IMR-90 (cell line): ENCODE results near the gene ANTXR2. TPM values are rescaled to one million over a fixed set of nuclear protein-coding genes. Genes with fewer than 3 reads are reported as not detected.

ENCODE experiments used
- ATAC-seq: fragments of 200-7000 bp; cut with Tn5 transposase; 2 replicates; pipeline ENCODE4 v1.9.1; 2020; ENCODE audit warnings: low read depth, mild to moderate bottlenecking, moderate library complexity
- BruUV-seq: library from RNA; stranded (reverse); fragments of 400-500 nt; replicated peaks from 2 replicates; lab custom pipeline; 2021; lab: Mats Ljungman, UMichigan
- CTCF ChIA-PET: fragments of 300-600 bp; formaldehyde crosslinking; extraction: SDS; loops from one replicate; lab custom pipeline; 2021; ENCODE audit warnings: antibody characterized with exemption; lab: Yijun Ruan, JAX
- POLR2A ChIA-PET: fragments of 300-600 bp; sonication (Branson Sonifier 250); formaldehyde crosslinking; loops from one replicate; lab custom pipeline; 2022; ENCODE audit warnings: antibody characterized with exemption; ENCODE audit not compliant: unreplicated experiment; lab: Charles Lee
- DNase-seq: peaks from one replicate; pipeline ENCODE4 v3.0.0; 2013
- H2AFZ ChIP-seq: replicated peaks from 2 replicates; pipeline ENCODE3; 2013; ENCODE audit warnings: low read length, mild to moderate bottlenecking; ENCODE audit not compliant: poor library complexity
- H2AK5ac ChIP-seq: 2 replicates; pipeline ENCODE4 v1.6.1; 2013; ENCODE audit warnings: low read depth, low read length, inconsistent platforms
- H2AK9ac ChIP-seq: replicated peaks from 2 replicates; pipeline ENCODE3; 2013; ENCODE audit warnings: mild to moderate bottlenecking, low read depth, low read length, moderate library complexity; ENCODE audit not compliant: poor library complexity
- H2BK120ac ChIP-seq: 2 replicates; pipeline ENCODE4 v1.6.1; 2013; ENCODE audit warnings: low read depth, low read length, inconsistent platforms
- H2BK15ac ChIP-seq: 3 replicates; pipeline ENCODE4 v1.6.1; 2013; ENCODE audit warnings: low read depth, low read length, inconsistent platforms
- H2BK20ac ChIP-seq: 2 replicates; pipeline ENCODE4 v1.6.1; 2013; ENCODE audit warnings: low read depth, mild to moderate bottlenecking, inconsistent platforms, low read length, moderate library complexity
- H2BK5ac ChIP-seq: 2 replicates; pipeline ENCODE4 v1.6.1; 2013; ENCODE audit warnings: mild to moderate bottlenecking, low read depth, low read length, inconsistent platforms; ENCODE audit not compliant: poor library complexity, severe bottlenecking
- H3K14ac ChIP-seq: replicated peaks from 2 replicates; pipeline ENCODE4 v1.6.1; 2013; ENCODE audit warnings: low read depth, low read length, inconsistent platforms
- H3K18ac ChIP-seq: 2 replicates; pipeline ENCODE4 v1.6.1; 2013; ENCODE audit warnings: low read depth, low read length, control low read depth
- H3K23ac ChIP-seq: 2 replicates; pipeline ENCODE4 v1.6.1; 2013; ENCODE audit warnings: low read depth, low read length, inconsistent platforms
- H3K27ac ChIP-seq: 2 replicates; pipeline ENCODE4 v1.5.1; 2013; ENCODE audit warnings: mild to moderate bottlenecking, control low read depth, low read length; ENCODE audit not compliant: insufficient read depth
- H3K27me3 ChIP-seq: 2 replicates; pipeline ENCODE4 v1.6.1; 2013; ENCODE audit warnings: low read length; ENCODE audit not compliant: control insufficient read depth, insufficient read depth
- H3K36me3 ChIP-seq: 2 replicates; pipeline ENCODE4 v1.6.1; 2013; ENCODE audit warnings: low read length, mixed read lengths; ENCODE audit not compliant: control insufficient read depth, insufficient read depth
- H3K4ac ChIP-seq: 2 replicates; pipeline ENCODE4 v1.6.1; 2013; ENCODE audit warnings: low read depth, low read length, inconsistent platforms
- H3K4me1 ChIP-seq: 2 replicates; pipeline ENCODE4 v1.6.1; 2013; ENCODE audit warnings: low read length, mixed read lengths; ENCODE audit not compliant: control insufficient read depth, insufficient read depth
- H3K4me2 ChIP-seq: 2 replicates; pipeline ENCODE4 v1.6.1; 2013; ENCODE audit warnings: low read depth, mild to moderate bottlenecking, control low read depth, low read length, moderate library complexity
- H3K4me3 ChIP-seq: 2 replicates; pipeline ENCODE4 v1.5.1; 2013; ENCODE audit warnings: low read depth, mild to moderate bottlenecking, control low read depth, low read length, moderate library complexity; ENCODE audit not compliant: insufficient read depth
- H3K56ac ChIP-seq: 2 replicates; pipeline ENCODE4 v1.6.1; 2013; ENCODE audit warnings: low read length, inconsistent platforms; ENCODE audit not compliant: insufficient read depth; ENCODE audit errors: extremely low read depth
- H3K79me1 ChIP-seq, 2 experiments: 2 replicates each; pipeline ENCODE4 v1.6.1; 2013; ENCODE audit warnings: low read length in 2 of 2, inconsistent platforms in 1 of 2, low read depth in 1 of 2
- H3K9ac ChIP-seq: 2 replicates; pipeline ENCODE4 v1.6.1; 2013; ENCODE audit warnings: low read depth, low read length, control low read depth
- H3K9me1 ChIP-seq: 2 replicates; pipeline ENCODE4 v1.6.1; 2013; ENCODE audit warnings: low read length, inconsistent platforms; ENCODE audit not compliant: insufficient read depth
- H3K9me3 ChIP-seq: 2 replicates; pipeline ENCODE4 v1.6.1; 2013; ENCODE audit warnings: low read length; ENCODE audit not compliant: control insufficient read depth, insufficient read depth
- H4K20me1 ChIP-seq: 2 replicates; pipeline ENCODE4 v1.6.1; 2013; ENCODE audit warnings: low read length, inconsistent platforms; ENCODE audit not compliant: insufficient read depth
- H4K5ac ChIP-seq: 2 replicates; pipeline ENCODE4 v1.6.1; 2013; ENCODE audit warnings: mild to moderate bottlenecking, low read depth, low read length, control low read depth
- H4K8ac ChIP-seq, 2 experiments: 2 replicates each; pipeline ENCODE4 v1.6.1; 2013; ENCODE audit warnings: low read depth in 2 of 2, low read length in 2 of 2, control low read depth in 1 of 2, inconsistent platforms in 1 of 2
- H4K91ac ChIP-seq: 2 replicates; pipeline ENCODE4 v1.6.1; 2013; ENCODE audit warnings: low read depth, low read length, inconsistent platforms; ENCODE audit not compliant: insufficient read depth
- BHLHE40 ChIP-seq: fragments of 150-350 bp; IDR thresholded peaks from 2 replicates; pipeline ENCODE4 v1.6.1; 2016; ENCODE audit warnings: mild to moderate bottlenecking, low read depth, low read length
- CHD1 ChIP-seq: IDR thresholded peaks from 2 replicates; pipeline ENCODE4 v1.6.1; 2012; ENCODE audit warnings: low read depth, low read length, improper control_type of control experiment
- CTCF ChIP-seq: conservative IDR thresholded peaks from 2 replicates; pipeline ENCODE4 v1.5.1; 2012; ENCODE audit warnings: mild to moderate bottlenecking, low read depth, low read length, improper control_type of control experiment
- MAFK ChIP-seq: IDR thresholded peaks from 2 replicates; pipeline ENCODE4 v1.6.1; 2012; ENCODE audit warnings: low read depth, low read length, improper control_type of control experiment
- MAZ ChIP-seq: IDR thresholded peaks from 2 replicates; pipeline ENCODE4 v1.6.1; 2012; ENCODE audit warnings: low read depth, mild to moderate bottlenecking, low read length, improper control_type of control experiment, moderate library complexity, borderline replicate concordance
- NFE2L2 ChIP-seq: fragments of 150-350 bp; IDR thresholded peaks from 2 replicates; pipeline ENCODE4 v1.6.1; 2016; ENCODE audit warnings: low read depth, mild to moderate bottlenecking, low read length
- POLR2A ChIP-seq: IDR thresholded peaks from 2 replicates; pipeline ENCODE4 v1.6.1; 2012; ENCODE audit warnings: mild to moderate bottlenecking, low read depth, low read length
- RAD21 ChIP-seq: IDR thresholded peaks from 2 replicates; pipeline ENCODE4 v1.6.1; 2012; ENCODE audit warnings: low read length, improper control_type of control experiment
- RCOR1 ChIP-seq: IDR thresholded peaks from 2 replicates; pipeline ENCODE4 v1.6.1; 2012; ENCODE audit warnings: mild to moderate bottlenecking, low read length, improper control_type of control experiment; ENCODE audit not compliant: insufficient replicate concordance
- SMC3 ChIP-seq: fragments of 150-350 bp; IDR thresholded peaks from 2 replicates; pipeline ENCODE4 v1.6.1; 2016; ENCODE audit warnings: low read depth, mild to moderate bottlenecking, antibody characterized with exemption, low read length, moderate library complexity
- dilution Hi-C: fragments of 300-500 bp; cut with HindIII; formaldehyde crosslinking; loops from one replicate; pipeline ENCODE4 v1.14.3; 2018; ENCODE audit warnings: low sequenced_read_pairs; ENCODE audit not compliant: unreplicated experiment
- in situ Hi-C: fragments of 300-500 bp; cut with MboI; formaldehyde crosslinking; loops from 3 replicates; pipeline ENCODE4 v1.14.3; 2019; ENCODE audit warnings: low sequenced_read_pairs, inconsistent platforms, mixed read lengths
- intact Hi-C: fragments of 100-400 bp; cut with micrococcal nuclease; formaldehyde crosslinking; loops from 2 replicates; pipeline ENCODE4 v1.10.0; 2022
- polyA plus RNA-seq, 3 experiments: library from polyadenylated mRNA; depleted of rRNA; stranded (reverse); fragments of >200 nt; gene quantifications; 2 replicates each; pipeline ENCODE4 v1.2.3, GENCODE V29; 2012; ENCODE audit warnings: low replicate concordance in 1 of 3
- total RNA-seq: library from RNA; depleted of rRNA; stranded (reverse); fragments of >200 nt; gene quantifications from 2 replicates; pipeline ENCODE4 v1.2.3, GENCODE V29; 2012
- TF ChIP-seq, protein P1 (sequence below): fragments of 150-350 bp; IDR thresholded peaks from 2 replicates; pipeline ENCODE4 v1.6.1; 2016; ENCODE audit warnings: low read depth, mild to moderate bottlenecking, low read length, moderate library complexity, borderline replicate concordance
- TF ChIP-seq, protein P2 (sequence below): fragments of 150-350 bp; IDR thresholded peaks from 2 replicates; pipeline ENCODE4 v1.6.1; 2017; ENCODE audit warnings: mild to moderate bottlenecking, antibody characterized with exemption, low read length, low read depth

Gene ANTXR2
- total and polyA plus RNA-seq, 2 of the 4 experiments (the other 2 are of a cell fraction): 46.8 to 88.5 TPM

GRCh38 chr4:80074069-80074468 lies 1.0 kb upstream of the ANTXR2 start:
- TF ChIP-seq, protein P1, sequence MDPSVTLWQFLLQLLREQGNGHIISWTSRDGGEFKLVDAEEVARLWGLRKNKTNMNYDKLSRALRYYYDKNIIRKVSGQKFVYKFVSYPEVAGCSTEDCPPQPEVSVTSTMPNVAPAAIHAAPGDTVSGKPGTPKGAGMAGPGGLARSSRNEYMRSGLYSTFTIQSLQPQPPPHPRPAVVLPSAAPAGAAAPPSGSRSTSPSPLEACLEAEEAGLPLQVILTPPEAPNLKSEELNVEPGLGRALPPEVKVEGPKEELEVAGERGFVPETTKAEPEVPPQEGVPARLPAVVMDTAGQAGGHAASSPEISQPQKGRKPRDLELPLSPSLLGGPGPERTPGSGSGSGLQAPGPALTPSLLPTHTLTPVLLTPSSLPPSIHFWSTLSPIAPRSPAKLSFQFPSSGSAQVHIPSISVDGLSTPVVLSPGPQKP: no peak
- TF ChIP-seq MAFK (no peak), RCOR1 (no peak), NFE2L2 (no peak), CTCF (no peak), POLR2A (no peak), BHLHE40 (no peak), CHD1 (no peak), MAZ (no peak), RAD21 (no peak), SMC3 (no peak)
- TF ChIP-seq, protein P2, sequence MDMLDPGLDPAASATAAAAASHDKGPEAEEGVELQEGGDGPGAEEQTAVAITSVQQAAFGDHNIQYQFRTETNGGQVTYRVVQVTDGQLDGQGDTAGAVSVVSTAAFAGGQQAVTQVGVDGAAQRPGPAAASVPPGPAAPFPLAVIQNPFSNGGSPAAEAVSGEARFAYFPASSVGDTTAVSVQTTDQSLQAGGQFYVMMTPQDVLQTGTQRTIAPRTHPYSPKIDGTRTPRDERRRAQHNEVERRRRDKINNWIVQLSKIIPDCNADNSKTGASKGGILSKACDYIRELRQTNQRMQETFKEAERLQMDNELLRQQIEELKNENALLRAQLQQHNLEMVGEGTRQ: no peak
- no peaks in the 10 kb centered on the region for H3K27me3 ChIP-seq
- peak overlapping the region; percentile 52; the same call in 1 of the 2 replicates for H2BK120ac ChIP-seq
- no peak overlapping the region for H4K5ac ChIP-seq
- H3K56ac ChIP-seq: no peak overlapping the region
- dilution Hi-C loops: no loop called here
- H4K8ac ChIP-seq: peak overlapping the region; percentile 38 to 43; a peak in 1 of 4 replicates
- ChIA-PET POLR2A (no interaction called here), CTCF (interaction anchor here (0.9 to 1.0 kb wide), 2 partner anchors 89 to 131 kb away, joined by 3 to 5 read pairs; no protein-coding TSS in a partner anchor)
- H3K9me1 ChIP-seq: no peaks in the 10 kb centered on the region
- no peak overlapping the region for H2AK9ac ChIP-seq
- intact Hi-C loops: loop anchor here (5.0 to 10.0 kb wide), 3 partner anchors 219 to 1122 kb away; no protein-coding TSS in a partner anchor
- H4K91ac ChIP-seq: peak overlapping the region; percentile 31; the same call in 1 of the 2 replicates
- peaks cover 0 to 15% of the 10 kb centered on the region in 2 experiments; a peak in 2 of 4 replicates for H3K79me1 ChIP-seq
- in situ Hi-C loops: loop anchor here (5.0 kb wide), 1 partner anchor 108 kb away; no protein-coding TSS in a partner anchor
- no peak overlapping the region for H2BK20ac ChIP-seq
- no peak overlapping the region for H3K9ac ChIP-seq
- no peak overlapping the region for H3K4me2 ChIP-seq
- peak overlapping the region; percentile 47; the same call in 1 of the 2 replicates for H3K4ac ChIP-seq
- H2BK5ac ChIP-seq: peak overlapping the region; percentile 58
- no TSS peak for BruUV-seq
- H3K4me1 ChIP-seq: peaks cover 1% of the 10 kb centered on the region; the same call in 1 of the 2 replicates
- peaks cover 3% of the 10 kb centered on the region; the same call in 1 of the 2 replicates for H4K20me1 ChIP-seq
- DNase-seq (no peak), ATAC-seq (no peak)
- peaks cover 2% of the 10 kb centered on the region; the same call in 1 of the 2 replicates for H3K36me3 ChIP-seq
- no peak overlapping the region for H3K27ac ChIP-seq
- no peak overlapping the region for H3K18ac ChIP-seq
- no peaks in the 10 kb centered on the region for H3K9me3 ChIP-seq
- H3K4me3 ChIP-seq: no peak overlapping the region
- no peak overlapping the region for H2BK15ac ChIP-seq
- 0 out of 2 replicates have a peak overlapping the region, but pooled peaks have one; percentile 47 for H3K14ac ChIP-seq
- H2AFZ ChIP-seq: no peak overlapping the region
- H3K23ac ChIP-seq: no peak overlapping the region
- no peak overlapping the region for H2AK5ac ChIP-seq
